PC-3 (cell line): ENCODE data around the gene CLEC2L.

Source experiments
- EZH2 ChIP-seq: fragments of 300-600 bp; sonication (generic); IDR thresholded peaks from one replicate; pipeline ENCODE4 v1.6.1; 2017; ENCODE audit warnings: antibody characterized with exemption, mild to moderate bottlenecking, low read length; ENCODE audit not compliant: unreplicated experiment
- EZH2phosphoT487 ChIP-seq: fragments of 300-600 bp; sonication (generic); IDR thresholded peaks from 2 replicates; pipeline ENCODE4 v1.6.1; 2018; ENCODE audit warnings: mild to moderate bottlenecking, antibody characterized with exemption, low read length, borderline replicate concordance
- TF ChIP-seq, protein P1 (sequence below): fragments of 300-600 bp; sonication (generic); conservative IDR thresholded peaks from 2 replicates; pipeline ENCODE4 v1.5.1; 2017; ENCODE audit warnings: antibody characterized with exemption, low read depth, mild to moderate bottlenecking, low read length

DNA sequence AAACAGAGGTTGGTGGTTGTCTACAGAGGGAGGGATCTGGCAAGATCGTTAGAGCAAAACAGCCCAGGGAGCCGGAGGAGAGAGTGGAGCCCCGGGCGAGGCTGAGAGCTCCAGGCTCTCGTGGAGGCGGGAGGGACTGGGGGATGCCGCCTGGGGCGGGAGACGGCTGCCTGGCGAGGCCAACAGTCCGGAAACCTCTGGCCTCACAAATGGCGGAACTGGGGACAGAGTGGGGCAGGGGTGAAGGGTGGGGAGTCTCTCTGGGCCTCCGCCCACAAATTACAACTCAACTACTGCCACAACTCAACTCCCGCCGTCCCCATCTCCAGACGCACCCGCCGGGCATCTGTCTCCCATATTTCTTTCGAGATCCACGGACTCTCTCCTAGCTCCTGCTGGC lies 47.7 kb downstream of the CLEC2L start:
- TF ChIP-seq EZH2phosphoT487 (no peak), EZH2 (no peak)
- TF ChIP-seq, protein P1, sequence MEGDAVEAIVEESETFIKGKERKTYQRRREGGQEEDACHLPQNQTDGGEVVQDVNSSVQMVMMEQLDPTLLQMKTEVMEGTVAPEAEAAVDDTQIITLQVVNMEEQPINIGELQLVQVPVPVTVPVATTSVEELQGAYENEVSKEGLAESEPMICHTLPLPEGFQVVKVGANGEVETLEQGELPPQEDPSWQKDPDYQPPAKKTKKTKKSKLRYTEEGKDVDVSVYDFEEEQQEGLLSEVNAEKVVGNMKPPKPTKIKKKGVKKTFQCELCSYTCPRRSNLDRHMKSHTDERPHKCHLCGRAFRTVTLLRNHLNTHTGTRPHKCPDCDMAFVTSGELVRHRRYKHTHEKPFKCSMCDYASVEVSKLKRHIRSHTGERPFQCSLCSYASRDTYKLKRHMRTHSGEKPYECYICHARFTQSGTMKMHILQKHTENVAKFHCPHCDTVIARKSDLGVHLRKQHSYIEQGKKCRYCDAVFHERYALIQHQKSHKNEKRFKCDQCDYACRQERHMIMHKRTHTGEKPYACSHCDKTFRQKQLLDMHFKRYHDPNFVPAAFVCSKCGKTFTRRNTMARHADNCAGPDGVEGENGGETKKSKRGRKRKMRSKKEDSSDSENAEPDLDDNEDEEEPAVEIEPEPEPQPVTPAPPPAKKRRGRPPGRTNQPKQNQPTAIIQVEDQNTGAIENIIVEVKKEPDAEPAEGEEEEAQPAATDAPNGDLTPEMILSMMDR, result no peak
